ENCODE data around the gene NCDN. TPM values are rescaled to one million over a fixed set of nuclear protein-coding genes. Genes with fewer than 3 reads are reported as not detected.
A peak's percentile ranks its signal among the peaks of the same experiment; 100 is the strongest.

NCDN gene
- total RNA-seq (10 to 100 TPM; 11.7 to 26.3 (median 14.3) TPM), polyA plus RNA-seq (10 to 100 TPM in 1 of 3 donors, 1 to 10 TPM in 2; 3.6 to 14.3 (median 4.2) TPM)

GRCh38 chr1:35557611-35558373 lies at the start of gene NCDN:
TSS of gene NCDN (plus strand) at chr1:35557799. CDS start at chr1:35558191, 392 bp downstream.
- peak within 1 kb of the TSS; percentile 67 to 91 (median 81) for H3K4me3 ChIP-seq
- intact Hi-C loops (cut with DNase I) = loop anchor here (2.0 kb wide), 1 partner anchor 83 kb away; the partner anchor contains the start of gene PSMB2
- no peaks in the 10 kb centered on the region for H3K27me3 ChIP-seq
- peak; percentile 99 for DNase-seq
- no peaks in the 10 kb centered on the region for H3K9me3 ChIP-seq
- H3K27ac ChIP-seq = peak within 1 kb of the TSS; percentile 89 to 99 (median 96)
- peaks cover 0 to 68% (median 63%) of the 10 kb centered on the region in 4 donors for H3K4me1 ChIP-seq
- WGBS, 2 donors = 0 to 1% methylated on average over 58 of the region's 58 CpGs
- TF ChIP-seq CTCF (IDR thresholded peaks at IDR 0.05) (no peak), POLR2A (IDR thresholded peaks at IDR 0.05) (no peak), POLR2AphosphoS5 (IDR thresholded peaks at IDR 0.05) (peak in 1 of 4 donors; percentile 54)
- peaks cover 0 to 27% (median 3%) of the 10 kb centered on the region in 4 donors for H3K36me3 ChIP-seq

GRCh38 chr1:35507947-35508346 lies 49.7 kb upstream of the NCDN start:
- H3K27ac ChIP-seq = no peak overlapping the region

GRCh38 chr1:35509558-35509957 lies 48.0 kb upstream of the NCDN start:
- 90 to 95% methylated on average over 3 of the region's 3 CpGs for WGBS, 2 donors
- Histone ChIP-seq H3K4me1 (no peaks in the 10 kb centered on the region), H3K27me3 (no peaks in the 10 kb centered on the region), H3K36me3 (peaks cover 0 to 12% (median 10%) of the 10 kb centered on the region in 4 donors), H3K9me3 (no peaks in the 10 kb centered on the region), H3K4me3 (no peak overlapping the region), H3K27ac (no peak overlapping the region)
- intact Hi-C loops (cut with DNase I) = no loop called here
- DNase-seq = no peak
- TF ChIP-seq CTCF (IDR thresholded peaks at IDR 0.05) = no peak
- TF ChIP-seq POLR2A (IDR thresholded peaks at IDR 0.05) = no peak

More at GRCh38 chr1:35507947-35508346, 49.7 kb upstream of the NCDN start:
- TF ChIP-seq EP300 (IDR thresholded peaks at IDR 0.05) (no peak), CTCF (IDR thresholded peaks at IDR 0.05) (no peak), POLR2AphosphoS5 (IDR thresholded peaks at IDR 0.05) (no peak), POLR2A (IDR thresholded peaks at IDR 0.05) (no peak)
- Histone ChIP-seq H3K4me1 (no peaks in the 10 kb centered on the region), H3K4me3 (no peak overlapping the region), H3K36me3 (peaks cover 0 to 12% (median 10%) of the 10 kb centered on the region in 4 donors), H3K9me3 (no peaks in the 10 kb centered on the region), H3K27me3 (no peaks in the 10 kb centered on the region)
- no peak for DNase-seq
- intact Hi-C loops (cut with DNase I) = no loop called here

- Histone ChIP-seq H3K27ac (no peak overlapping the region), H3K36me3 (peaks cover 0 to 5% (median 2%) of the 10 kb centered on the region in 4 donors), H3K4me3 (no peak overlapping the region), H3K27me3 (no peaks in the 10 kb centered on the region), H3K4me1 (no peaks in the 10 kb centered on the region), H3K9me3 (no peaks in the 10 kb centered on the region)
- TF ChIP-seq EP300 (IDR thresholded peaks at IDR 0.05) (no peak), CTCF (IDR thresholded peaks at IDR 0.05) (no peak), POLR2A (IDR thresholded peaks at IDR 0.05) (no peak)
- intact Hi-C loops (cut with DNase I) = no loop called here
- no peak for DNase-seq
- 96 to 99% methylated on average over 2 of the region's 2 CpGs for WGBS, 2 donors
Measured at GRCh38 chr1:35511305-35511704, 46.3 kb upstream of the NCDN start.

Data from sigmoid colon (tissue), 7 donors.